HepG2 (cell line): ENCODE data around the gene IKZF4. TPM values are rescaled to one million over a fixed set of nuclear protein-coding genes. Genes with fewer than 3 reads are reported as not detected.
A peak's percentile ranks its signal among the peaks of the same experiment; 100 is the strongest.

Experiments
- ATAD3A ChIP-seq: sonication (generic); formaldehyde crosslinking; IDR thresholded peaks from 2 replicates; pipeline ENCODE4 v1.4.0; 2020; ENCODE audit warnings: missing genetic modification reagents
- PHF5A ChIP-seq: IDR thresholded peaks from one replicate; pipeline ENCODE4 v1.6.1; 2018; ENCODE audit warnings: low read depth, missing genetic modification reagents; ENCODE audit not compliant: unreplicated experiment
- SATB2 ChIP-seq: sonication (generic); formaldehyde crosslinking; IDR thresholded peaks from 2 replicates; pipeline ENCODE4 v1.5.0; 2020; ENCODE audit warnings: missing genetic modification reagents
- SRSF4 ChIP-seq: fragments of 200-400 bp; formaldehyde crosslinking; IDR thresholded peaks from one replicate; pipeline ENCODE4 v1.6.1; 2018; ENCODE audit warnings: mild to moderate bottlenecking, low read depth, low read length, moderate library complexity; ENCODE audit not compliant: poor library complexity, severe bottlenecking
- ZNF101 ChIP-seq: sonication (generic); formaldehyde crosslinking; IDR thresholded peaks from 2 replicates; pipeline ENCODE4 v1.4.0; 2020; ENCODE audit warnings: mild to moderate bottlenecking, low read depth, missing genetic modification reagents, borderline replicate concordance
- ZNF235 ChIP-seq: sonication (generic); formaldehyde crosslinking; IDR thresholded peaks from 2 replicates; pipeline ENCODE4 v1.8.1; 2023; ENCODE audit warnings: mild to moderate bottlenecking, missing genetic modification reagents, borderline replicate concordance
- ZNF318 ChIP-seq: sonication (generic); formaldehyde crosslinking; IDR thresholded peaks from 2 replicates; pipeline ENCODE4 v1.4.0; 2020; ENCODE audit warnings: mild to moderate bottlenecking, missing genetic modification reagents
- ZNF713 ChIP-seq: sonication (generic); formaldehyde crosslinking; IDR thresholded peaks from 2 replicates; pipeline ENCODE4 v1.4.0; 2020; ENCODE audit warnings: mild to moderate bottlenecking, missing genetic modification reagents
- polyA plus RNA-seq, 8 experiments: library from polyadenylated mRNA; depleted of rRNA in 3 of 8; stranded (reverse) in 7 of 8; unstranded in 1 of 8; fragments of >200 nt; fragmentation: Illumina TruSeq in 4 of 8; extraction: Trizol in 4 of 8; gene quantifications; 2 replicates each; pipeline versions ENCODE4 v1.2.1 to v1.2.3, GENCODE V29; 2011 to 2016; ENCODE audit warnings: low read depth in 4 of 8, missing spikeins in 1 of 8, mixed read lengths in 1 of 8; ENCODE audit not compliant: insufficient read depth in 1 of 8
- total RNA-seq, 5 experiments: library from RNA; depleted of rRNA; stranded (reverse); fragments of >200 nt; fragmentation: Illumina TruSeq; extraction: Trizol; gene quantifications; 2 replicates each; pipeline ENCODE4 v1.2.3, GENCODE V29; 2016; ENCODE audit warnings: low read depth in 1 of 5
- TF ChIP-seq, protein P1 (sequence below): sonication (generic); formaldehyde crosslinking; IDR thresholded peaks from 2 replicates; pipeline ENCODE4 v1.5.1; 2020; ENCODE audit warnings: missing genetic modification reagents, mild to moderate bottlenecking, borderline replicate concordance
- TF ChIP-seq, protein P2 (sequence below): IDR thresholded peaks from 2 replicates; pipeline ENCODE4 v1.6.1; 2016; ENCODE audit warnings: mild to moderate bottlenecking, missing biosample characterization, missing genetic modification reagents

The IKZF4 gene
- total and polyA plus RNA-seq, 2 of the 13 experiments (the other 11 are each of a cell fraction or from before 2014, with no cell fraction given) = 0.58 to 2.2 TPM

DNA sequence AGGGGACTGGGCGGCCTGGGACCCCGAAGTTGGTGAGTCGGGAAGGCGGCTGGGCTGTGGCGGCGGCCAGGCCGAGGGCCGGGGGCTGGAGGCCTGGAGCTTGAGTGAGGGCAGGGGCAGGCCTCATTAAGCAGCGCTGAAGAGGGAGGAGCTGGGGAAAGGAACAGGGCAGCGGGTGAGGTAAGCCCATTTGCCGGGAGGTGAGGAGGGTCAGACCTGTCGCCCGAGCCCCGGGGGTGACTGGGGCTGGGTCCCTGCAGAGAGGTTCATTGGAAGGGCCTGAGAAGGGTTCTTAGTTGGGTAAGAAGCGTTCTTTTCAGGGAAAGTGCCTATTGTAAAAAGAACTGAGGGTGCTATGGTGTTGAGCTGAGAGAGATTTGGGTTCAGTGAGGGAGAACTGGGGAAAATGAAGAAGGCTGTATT is 46.5 kb upstream of the IKZF4 start (continued):
- TF ChIP-seq ZNF713 (0 out of 2 replicates have a peak, but pooled peaks have one; percentile 15), SRSF4 (no peak), ATAD3A (CRISPR knock-in tag) (no peak; the same call in 1 of the 2 replicates), ZNF235 (CRISPR knock-in tag) (no peak), PHF5A (CRISPR knock-in tag) (no peak), ZNF101 (CRISPR knock-in tag) (no peak), SATB2 (CRISPR knock-in tag) (no peak), ZNF318 (CRISPR knock-in tag) (no peak)
- TF ChIP-seq, protein P1, sequence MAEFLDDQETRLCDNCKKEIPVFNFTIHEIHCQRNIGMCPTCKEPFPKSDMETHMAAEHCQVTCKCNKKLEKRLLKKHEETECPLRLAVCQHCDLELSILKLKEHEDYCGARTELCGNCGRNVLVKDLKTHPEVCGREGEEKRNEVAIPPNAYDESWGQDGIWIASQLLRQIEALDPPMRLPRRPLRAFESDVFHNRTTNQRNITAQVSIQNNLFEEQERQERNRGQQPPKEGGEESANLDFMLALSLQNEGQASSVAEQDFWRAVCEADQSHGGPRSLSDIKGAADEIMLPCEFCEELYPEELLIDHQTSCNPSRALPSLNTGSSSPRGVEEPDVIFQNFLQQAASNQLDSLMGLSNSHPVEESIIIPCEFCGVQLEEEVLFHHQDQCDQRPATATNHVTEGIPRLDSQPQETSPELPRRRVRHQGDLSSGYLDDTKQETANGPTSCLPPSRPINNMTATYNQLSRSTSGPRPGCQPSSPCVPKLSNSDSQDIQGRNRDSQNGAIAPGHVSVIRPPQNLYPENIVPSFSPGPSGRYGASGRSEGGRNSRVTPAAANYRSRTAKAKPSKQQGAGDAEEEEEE (CRISPR knock-in tag) = no peak
- TF ChIP-seq, protein P2, sequence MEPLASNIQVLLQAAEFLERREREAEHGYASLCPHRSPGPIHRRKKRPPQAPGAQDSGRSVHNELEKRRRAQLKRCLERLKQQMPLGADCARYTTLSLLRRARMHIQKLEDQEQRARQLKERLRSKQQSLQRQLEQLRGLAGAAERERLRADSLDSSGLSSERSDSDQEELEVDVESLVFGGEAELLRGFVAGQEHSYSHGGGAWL (CRISPR knock-in tag) = peak; percentile 11; the same call in 1 of the 2 replicates
